OCI-LY3 (cell line): ENCODE data around the gene GAB2.
"Not testable (repeated sequence)": the region's sequence is repeated elsewhere in the genome, so short reads cannot be mapped to it uniquely, and the experiment has no call there.

ENCODE experiments used
- H2AFZ ChIP-seq: fragments of 200-600, 300-600 bp; shearing (Covaris generic); 2 replicates; pipeline ENCODE4 v1.6.0; 2014; ENCODE audit warnings: antibody characterized with exemption, low read depth, low read length
- H3K27ac ChIP-seq: fragments of 200-600, 300-600 bp; sonication (generic); 2 replicates; pipeline ENCODE4 v1.5.1; 2014; ENCODE audit warnings: mild to moderate bottlenecking, low read length, moderate library complexity, mixed read lengths
- H3K27me3 ChIP-seq: fragments of 200-600, 300-600 bp; sonication (generic); 2 replicates; pipeline ENCODE4 v1.6.1; 2014; ENCODE audit warnings: low read depth, low read length, mixed read lengths
- H3K36me3 ChIP-seq: fragments of 200-600, 300-600 bp; sonication (generic); replicated peaks from 2 replicates; pipeline ENCODE3; 2014; ENCODE audit warnings: low read depth, low read length, mixed read lengths
- H3K4me1 ChIP-seq: fragments of 300-600, 200-600 bp; sonication (generic); 2 replicates; pipeline ENCODE4 v1.6.1; 2014; ENCODE audit warnings: low read length, mixed read lengths
- H3K4me2 ChIP-seq: fragments of 200-600, 300-600 bp; sonication (generic); 2 replicates; pipeline ENCODE4 v1.6.1; 2014; ENCODE audit warnings: low read length, mixed read lengths
- H3K4me3 ChIP-seq: fragments of 300-600, 200-600 bp; sonication (generic); 2 replicates; pipeline ENCODE4 v1.5.1; 2014; ENCODE audit warnings: antibody characterized with exemption, mild to moderate bottlenecking, low read length, moderate library complexity
- H3K79me2 ChIP-seq: fragments of 300-600, 200-600 bp; shearing (Covaris generic); 2 replicates; pipeline ENCODE4 v1.6.1; 2014; ENCODE audit warnings: mild to moderate bottlenecking, low read length, mixed read lengths
- H3K9ac ChIP-seq: fragments of 300-600, 200-600 bp; shearing (Covaris generic); 2 replicates; pipeline ENCODE4 v1.6.0; 2014; ENCODE audit warnings: mild to moderate bottlenecking, low read length, moderate library complexity
- H3K9me3 ChIP-seq: fragments of 200-600, 300-600 bp; shearing (Covaris generic); 2 replicates; pipeline ENCODE4 v1.6.1; 2014; ENCODE audit warnings: low read length, mixed read lengths; ENCODE audit not compliant: insufficient read depth
- H4K20me1 ChIP-seq: fragments of 200-600, 300-600 bp; sonication (generic); 2 replicates; pipeline ENCODE4 v1.6.1; 2016; ENCODE audit warnings: low read length, mixed read lengths; ENCODE audit not compliant: insufficient read depth
- CTCF ChIP-seq: fragments of 200-600, 300-600 bp; sonication (generic); IDR thresholded peaks from 2 replicates; pipeline ENCODE4 v1.5.1; 2014; ENCODE audit warnings: antibody characterized with exemption, low read length, low read depth
- EZH2phosphoT487 ChIP-seq: fragments of 200-600 bp; shearing (Covaris generic); IDR thresholded peaks from 2 replicates; pipeline ENCODE4 v1.6.1; 2018; ENCODE audit warnings: antibody characterized with exemption, mixed run types, low read depth

Gene GAB2

GRCh38 chr11:78176605-78177141 is 240.9 kb downstream of the GAB2 start:
- Histone ChIP-seq H4K20me1 (no peaks in the 10 kb centered on the region), H3K4me3 (no peak overlapping the region), H3K9ac (no peak overlapping the region), H2AFZ (no peak overlapping the region), H3K4me1 (no peaks in the 10 kb centered on the region), H3K4me2 (no peak overlapping the region), H3K9me3 (0 out of 2 replicates have a peak, but pooled peaks cover 3% of the 10 kb centered on the region), H3K36me3 (peaks cover 3% of the 10 kb centered on the region), H3K27me3 (no peaks in the 10 kb centered on the region), H3K79me2 (no peaks in the 10 kb centered on the region), H3K27ac (no peak overlapping the region)
- TF ChIP-seq CTCF (no peak), EZH2phosphoT487 (no peak)

- H3K4me1 ChIP-seq, H3K79me2 ChIP-seq, H3K9me3 ChIP-seq, H3K9ac ChIP-seq, H4K20me1 ChIP-seq, H3K4me3 ChIP-seq, H3K27me3 ChIP-seq, H3K36me3 ChIP-seq, H2AFZ ChIP-seq, H3K4me2 ChIP-seq, H3K27ac ChIP-seq: not testable (repeated sequence)
These were observed 241.8 kb downstream of the GAB2 start for GRCh38 chr11:78175862-78176261.

- H3K4me2 ChIP-seq: no peak overlapping the region
- no peaks in the 10 kb centered on the region for H3K4me1 ChIP-seq
- TF ChIP-seq CTCF: no peak
- no peak for TF ChIP-seq EZH2phosphoT487
- H3K27ac ChIP-seq: no peak overlapping the region
- no peaks in the 10 kb centered on the region for H3K79me2 ChIP-seq
- no peaks in the 10 kb centered on the region for H4K20me1 ChIP-seq
- no peak overlapping the region for H2AFZ ChIP-seq
- no peak overlapping the region for H3K9ac ChIP-seq
- H3K36me3 ChIP-seq: no peaks in the 10 kb centered on the region
- no peaks in the 10 kb centered on the region for H3K9me3 ChIP-seq
- H3K4me3 ChIP-seq: no peak overlapping the region
- H3K27me3 ChIP-seq: no peaks in the 10 kb centered on the region
These were observed 245.7 kb downstream of the GAB2 start for GRCh38 chr11:78171951-78172350.

GRCh38 chr11:78170874-78171549 is 246.6 kb downstream of the GAB2 start:
- no peak overlapping the region for H3K4me2 ChIP-seq

More at GRCh38 chr11:78170874-78171549, 246.6 kb downstream of the GAB2 start:
- no peak overlapping the region for H3K27ac ChIP-seq
- no peaks in the 10 kb centered on the region for H4K20me1 ChIP-seq
- H3K9me3 ChIP-seq: no peaks in the 10 kb centered on the region
- no peak overlapping the region for H2AFZ ChIP-seq
- no peaks in the 10 kb centered on the region for H3K36me3 ChIP-seq
- no peak overlapping the region for H3K4me3 ChIP-seq
- TF ChIP-seq EZH2phosphoT487 (no peak), CTCF (no peak)
- H3K79me2 ChIP-seq: no peaks in the 10 kb centered on the region
- H3K4me1 ChIP-seq: no peaks in the 10 kb centered on the region
- no peak overlapping the region for H3K9ac ChIP-seq
- H3K27me3 ChIP-seq: no peaks in the 10 kb centered on the region
